ENCODE results near the gene DNAJC3. TPM values are rescaled to one million over a fixed set of nuclear protein-coding genes. Genes with fewer than 3 reads are reported as not detected.

The DNAJC3 gene
- total RNA-seq, 6 experiments from 2014 or later = 49.0 to 64.3 (median 51.7) TPM

DNA sequence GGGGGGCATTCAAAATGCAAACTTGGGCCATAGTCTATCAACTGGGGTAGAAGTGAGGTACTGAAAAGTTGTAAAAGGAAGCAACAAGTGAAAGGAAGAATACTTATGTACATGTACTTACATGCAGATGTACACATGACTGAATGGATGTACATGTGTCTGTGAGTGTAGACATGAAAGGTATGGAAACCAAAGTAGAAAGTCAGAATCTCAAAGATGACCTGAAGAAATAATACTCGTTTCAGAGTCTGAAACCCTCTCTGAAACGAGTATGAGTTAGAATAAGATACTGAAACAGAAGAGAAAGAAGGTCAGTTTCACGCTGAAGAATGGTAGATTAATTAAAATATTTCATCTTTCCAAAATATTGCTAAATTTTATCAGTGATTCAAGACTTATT, 46.3 kb upstream of the DNAJC3 start:
- TF ChIP-seq POLR2A (IDR thresholded peaks at IDR 0.05) (no peak), CTCF (IDR thresholded peaks at IDR 0.05) (no peak)
- DNase-seq (no peak), ATAC-seq (no peak)
- no peak overlapping the region for H3K4me3 ChIP-seq
- no peak overlapping the region for H3K27ac ChIP-seq
- H3K4me1 ChIP-seq = no peaks in the 10 kb centered on the region
- no peaks in the 10 kb centered on the region for H3K27me3 ChIP-seq
- 52% methylated on average over 3 of the region's 3 CpGs for WGBS (ENCODE audit: insufficient coverage, low coverage, low lambda C conversion rate, missing lambda C conversion rate)
- intact Hi-C loops (cut with DNase I) = no loop called here
- H3K36me3 ChIP-seq = no peaks in the 10 kb centered on the region
- no peaks in the 10 kb centered on the region for H3K9me3 ChIP-seq

DNA sequence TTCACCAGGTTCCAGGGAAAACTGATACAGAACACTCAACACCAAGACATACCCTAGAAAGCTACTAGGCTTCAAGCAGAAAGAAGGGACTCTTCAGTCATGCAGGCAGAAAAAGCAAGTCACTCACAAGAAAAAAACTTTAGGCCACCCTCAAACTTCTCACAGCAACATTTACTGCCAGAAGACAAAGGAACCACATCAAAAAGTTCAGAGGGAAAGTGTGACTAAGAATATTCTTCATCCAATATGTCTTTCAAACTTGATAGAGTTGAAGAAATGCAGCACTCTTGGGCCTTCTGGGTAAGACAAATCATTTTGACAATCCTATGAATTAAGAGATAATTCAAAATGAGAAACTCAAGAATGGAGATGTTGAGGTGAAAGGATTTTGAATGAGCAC, 40.1 kb upstream of the DNAJC3 start:
- Histone ChIP-seq H3K36me3 (no peaks in the 10 kb centered on the region), H3K4me1 (no peaks in the 10 kb centered on the region), H3K9me3 (no peaks in the 10 kb centered on the region), H3K27me3 (no peaks in the 10 kb centered on the region), H3K27ac (no peak overlapping the region), H3K4me3 (no peak overlapping the region)
- no peak for TF ChIP-seq POLR2A (IDR thresholded peaks at IDR 0.05)
- no peak for TF ChIP-seq CTCF (IDR thresholded peaks at IDR 0.05)
- no peak for ATAC-seq
- no peak for DNase-seq
- intact Hi-C loops (cut with DNase I) = no loop called here

GRCh38 chr13:95641291-95642027, 35.5 kb upstream of the DNAJC3 start:
- Histone ChIP-seq H3K36me3 (no peaks in the 10 kb centered on the region), H3K9me3 (no peaks in the 10 kb centered on the region), H3K27me3 (peaks cover 0 to 3% of the 10 kb centered on the region in 2 donors), H3K4me3 (peak overlapping the region; percentile 21 to 52 (median 29)), H3K4me1 (peaks cover 0 to 8% (median 0%) of the 10 kb centered on the region in 4 donors), H3K27ac (no peak overlapping the region)
- ATAC-seq (no peak), DNase-seq (no peak)
- TF ChIP-seq POLR2A (IDR thresholded peaks at IDR 0.05) (no peak), CTCF (IDR thresholded peaks at IDR 0.05) (no peak)
- intact Hi-C loops (cut with DNase I) = no loop called here
- 33% methylated on average over 3 of the region's 58 CpGs for WGBS (ENCODE audit: insufficient coverage, low coverage, low lambda C conversion rate, missing lambda C conversion rate)

GRCh38 chr13:95642028-95642621, 34.8 kb upstream of the DNAJC3 start:
- TF ChIP-seq POLR2A (IDR thresholded peaks at IDR 0.05) (no peak), CTCF (IDR thresholded peaks at IDR 0.05) (no peak)
- Histone ChIP-seq H3K4me1 (peaks cover 0 to 8% (median 0%) of the 10 kb centered on the region in 4 donors), H3K4me3 (peak overlapping the region; percentile 21 to 52 (median 29)), H3K27ac (no peak overlapping the region), H3K9me3 (no peaks in the 10 kb centered on the region), H3K36me3 (no peaks in the 10 kb centered on the region), H3K27me3 (peaks cover 0 to 3% of the 10 kb centered on the region in 2 donors)
- intact Hi-C loops (cut with DNase I) = no loop called here
- DNase-seq (peak; percentile 82 to 89 (median 87)), ATAC-seq (peak; percentile 98 to 99 (median 99))
- WGBS (ENCODE audit: insufficient coverage, low coverage, low lambda C conversion rate, missing lambda C conversion rate) = 28% methylated on average over 6 of the region's 35 CpGs

All from right lobe of liver (tissue), 6 donors.